GM12878 (cell line): Measurements from ENCODE around the gene CD248. TPM values are rescaled to one million over a fixed set of nuclear protein-coding genes. Genes with fewer than 3 reads are reported as not detected.

Experiments
- ATAC-seq: fragments of 200-7000 bp; cut with Tn5 transposase; 3 replicates; pipeline ENCODE4 v1.9.1; 2020; ENCODE audit warnings: mild to moderate bottlenecking, moderate library complexity
- BruUV-seq: library from RNA; stranded (reverse); fragments of 400-500 nt; replicated peaks from 2 replicates; lab custom pipeline; 2021; lab: Mats Ljungman, UMichigan
- CTCF ChIA-PET: fragments of 300-600 bp; sonication (Branson Sonifier 250); formaldehyde crosslinking; extraction: SDS; loops from one replicate; lab custom pipeline; 2021; ENCODE audit warnings: inconsistent platforms; lab: Yijun Ruan, JAX
- POLR2A ChIA-PET: fragments of 350-600 bp; formaldehyde crosslinking; extraction: SDS; loops from one replicate; lab custom pipeline; 2021; ENCODE audit warnings: inconsistent platforms; lab: Charles Lee
- RAD21 ChIA-PET: fragments of 300-600 bp; sonication (Branson Sonifier 250); formaldehyde crosslinking; loops from one replicate; lab custom pipeline; 2023; ENCODE audit warnings: antibody characterized with exemption; ENCODE audit not compliant: unreplicated experiment; lab: Charles Lee
- SMC1A ChIA-PET: fragments of 300-600 bp; sonication (Branson Sonifier 250); formaldehyde crosslinking; loops from one replicate; lab custom pipeline; 2023; ENCODE audit not compliant: unreplicated experiment, uncharacterized antibody; lab: Charles Lee
- DNase-seq: peaks from one replicate; pipeline ENCODE4 v3.0.0-alpha.2; 2011; ENCODE audit warnings: low read depth, low spot score
- FAIRE-seq: peaks from 3 replicates; lab custom pipeline; 2011; peaks lifted over from hg19 to GRCh38; lab: Jason Lieb, UNC
- H2AFZ ChIP-seq: 2 replicates; pipeline ENCODE4 v1.6.0; 2011; ENCODE audit warnings: low read depth, low read length, control low read depth; ENCODE audit not compliant: control insufficient read depth
- H3K27ac ChIP-seq: 2 replicates; pipeline ENCODE4 v1.5.1; 2011; ENCODE audit warnings: control low read depth; ENCODE audit not compliant: control insufficient read depth, insufficient read depth
- H3K27me3 ChIP-seq, 2 experiments: replicated peaks in 1 of 2; 2 replicates each; pipeline versions ENCODE4 v1.6.0 to v1.6.1; 2011; ENCODE audit warnings: low read length in 1 of 2; ENCODE audit not compliant: control insufficient read depth in 2 of 2, insufficient read depth in 2 of 2
- H3K36me3 ChIP-seq, 2 experiments: 2 replicates each; pipeline ENCODE4 v1.5.1; 2011; ENCODE audit warnings: low read length in 1 of 2; ENCODE audit not compliant: control insufficient read depth in 2 of 2, insufficient read depth in 2 of 2
- H3K4me1 ChIP-seq: 2 replicates; pipeline ENCODE4 v1.6.1; 2011; ENCODE audit warnings: mild to moderate bottlenecking, low read length, moderate library complexity, mixed read lengths; ENCODE audit not compliant: control insufficient read depth, insufficient read depth
- H3K4me2 ChIP-seq: 2 replicates; pipeline ENCODE4 v1.6.0; 2011; ENCODE audit warnings: control low read depth; ENCODE audit not compliant: control insufficient read depth, insufficient read depth
- H3K4me3 ChIP-seq: fragments of 200-600 bp; sonication (generic); 2 replicates; pipeline ENCODE4 v1.5.1; 2016
- H3K79me2 ChIP-seq: 2 replicates; pipeline ENCODE4 v1.6.0; 2011; ENCODE audit warnings: low read length; ENCODE audit not compliant: control insufficient read depth, insufficient read depth
- H3K9ac ChIP-seq: 2 replicates; pipeline ENCODE4 v1.8.0; 2011; ENCODE audit warnings: low read length, control low read depth, mixed read lengths; ENCODE audit not compliant: control insufficient read depth, insufficient read depth
- H3K9me3 ChIP-seq: replicated peaks from 3 replicates; pipeline ENCODE4 v1.5.1; 2011; ENCODE audit warnings: mild to moderate bottlenecking, low read length; ENCODE audit not compliant: control insufficient read depth, insufficient read depth
- H4K20me1 ChIP-seq: 2 replicates; pipeline ENCODE4 v1.6.0; 2011; ENCODE audit not compliant: control insufficient read depth, insufficient read depth
- BCL11A ChIP-seq: IDR thresholded peaks from 2 replicates; pipeline ENCODE4 v1.6.1; 2011; ENCODE audit warnings: low read depth, low read length
- CHD2 ChIP-seq: IDR thresholded peaks from 2 replicates; pipeline ENCODE4 v1.6.1; 2011; ENCODE audit warnings: low read depth, low read length, improper control_type of control experiment, borderline replicate concordance
- EGR1 ChIP-seq, 2 experiments: IDR thresholded peaks; 1 replicate in 1 of 2; 2 replicates in 1 of 2; pipeline ENCODE4 v1.6.1; 2011 to 2012; ENCODE audit warnings: low read depth in 2 of 2, low read length in 2 of 2, borderline replicate concordance in 1 of 2, mild to moderate bottlenecking in 1 of 2, moderate library complexity in 1 of 2
- EP300 ChIP-seq, 2 experiments: fragments of 150-350 bp in 1 of 2; IDR thresholded peaks; 2 replicates each; pipeline ENCODE4 v1.6.1; 2011 to 2012; ENCODE audit warnings: low read depth in 2 of 2, low read length in 2 of 2, borderline replicate concordance in 1 of 2, improper control_type of control experiment in 1 of 2, inconsistent platforms in 1 of 2; ENCODE audit not compliant: control insufficient read depth in 1 of 2
- FOXK2 ChIP-seq: fragments of 450-650 bp; IDR thresholded peaks from 2 replicates; pipeline ENCODE4 v1.6.1; 2017; ENCODE audit warnings: mild to moderate bottlenecking, moderate library complexity
- HDAC2 ChIP-seq: fragments of 200-600 bp; sonication (generic); IDR thresholded peaks from 2 replicates; pipeline ENCODE4 v1.6.1; 2017
- LARP7 ChIP-seq: fragments of 450-650 bp; IDR thresholded peaks from 2 replicates; pipeline ENCODE4 v1.6.1; 2017; ENCODE audit warnings: mild to moderate bottlenecking
- NFYA ChIP-seq: IDR thresholded peaks from 2 replicates; pipeline ENCODE4 v1.6.1; 2011; ENCODE audit warnings: low read depth, mild to moderate bottlenecking, low read length, improper control_type of control experiment, borderline replicate concordance
- NRF1 ChIP-seq: conservative IDR thresholded peaks from 2 replicates; pipeline ENCODE4 v1.6.1; 2011; ENCODE audit warnings: mild to moderate bottlenecking, low read depth, low read length, improper control_type of control experiment
- POLR2A ChIP-seq: IDR thresholded peaks from 2 replicates; pipeline ENCODE4 v1.6.1; 2011; ENCODE audit warnings: low read depth, mild to moderate bottlenecking, low read length
- RAD21 ChIP-seq: IDR thresholded peaks from 2 replicates; pipeline ENCODE4 v1.6.1; 2011; ENCODE audit warnings: mild to moderate bottlenecking, low read depth, low read length, moderate library complexity; ENCODE audit not compliant: insufficient read depth
- SMC3 ChIP-seq: IDR thresholded peaks from 2 replicates; pipeline ENCODE4 v1.6.1; 2011; ENCODE audit warnings: low read length, improper control_type of control experiment, borderline replicate concordance
- SREBF2 ChIP-seq: IDR thresholded peaks from 2 replicates; pipeline ENCODE4 v1.6.1; 2012; ENCODE audit warnings: mild to moderate bottlenecking, low read length
- WGBS: methylation state at CpG from one replicate; pipeline ENCODE4 v1.1.6; 2016; ENCODE audit warnings: low lambda C conversion rate; ENCODE audit not compliant: insufficient replicate concordance, insufficient coverage; ENCODE audit errors: missing lambda C conversion rate; 5-methylcytosine and 5-hydroxymethylcytosine counted together
- in situ Hi-C: fragments of 300-500 bp; cut with MboI; formaldehyde crosslinking; loops from 9 replicates; pipeline ENCODE4 v1.14.3; 2018; ENCODE audit warnings: mixed read lengths
- intact Hi-C: fragments of 100-400 bp; cut with micrococcal nuclease; formaldehyde crosslinking; loops from one replicate; pipeline ENCODE4 v1.14.2; 2022; ENCODE audit not compliant: unreplicated experiment
- polyA plus RNA-seq, 11 experiments: library from polyadenylated mRNA; depleted of rRNA in 4 of 11; unstranded in 6 of 11; stranded (reverse) in 5 of 11; fragments of >200 nt; fragmentation: Nextera tagmentation in 4 of 11; fragmentation: Illumina TruSeq in 1 of 11; extraction: Ambion mirVana in 4 of 11; extraction: Trizol in 1 of 11; gene quantifications; 1 replicate in 1 of 11; 2 replicates in 10 of 11; pipeline versions ENCODE4 v1.2.1 to v1.2.3, GENCODE V29; 2011 to 2016; ENCODE audit warnings: inconsistent platforms in 2 of 11, missing spikeins in 2 of 11, low read depth in 1 of 11
- total RNA-seq, 4 experiments: library from RNA; depleted of rRNA in 3 of 4; stranded (reverse); fragments of >200 nt in 3 of 4; fragmentation: Illumina TruSeq in 1 of 4; extraction: Trizol in 1 of 4; gene quantifications; 2 replicates each; pipeline versions ENCODE4 v1.2.1 to v1.2.3, GENCODE V29; 2013 to 2021
- TF ChIP-seq, protein P1 (sequence below): IDR thresholded peaks from 2 replicates; pipeline ENCODE4 v1.6.1; 2012; ENCODE audit warnings: low read depth, low read length, improper control_type of control experiment
- TF ChIP-seq, protein P2 (sequence below): IDR thresholded peaks from 2 replicates; pipeline ENCODE4 v1.6.1; 2012; ENCODE audit warnings: low read depth, low read length, improper control_type of control experiment
- TF ChIP-seq, protein P3 (sequence below): IDR thresholded peaks from 2 replicates; pipeline ENCODE4 v1.6.1; 2011; ENCODE audit warnings: low read depth, low read length, improper control_type of control experiment, borderline replicate concordance
- TF ChIP-seq, protein P4 (sequence below), 3 experiments: IDR thresholded peaks in 2 of 3; conservative IDR thresholded peaks in 1 of 3; 2 replicates each; pipeline ENCODE4 v1.5.1; 2011; ENCODE audit warnings: low read depth in 3 of 3, low read length in 3 of 3, mild to moderate bottlenecking in 3 of 3, control low read depth in 2 of 3, moderate library complexity in 2 of 3, inconsistent platforms in 1 of 3, mixed read lengths in 1 of 3; ENCODE audit not compliant: control insufficient read depth in 2 of 3, insufficient read depth in 1 of 3; ENCODE audit errors: extremely low read depth in 1 of 3

The CD248 gene
- total and polyA plus RNA-seq, 10 of the 15 experiments (the other 5 are each of a cell fraction or from before 2014, with no cell fraction given): 0.10 to 0.21 (median 0.20) TPM; not detected in 7

DNA sequence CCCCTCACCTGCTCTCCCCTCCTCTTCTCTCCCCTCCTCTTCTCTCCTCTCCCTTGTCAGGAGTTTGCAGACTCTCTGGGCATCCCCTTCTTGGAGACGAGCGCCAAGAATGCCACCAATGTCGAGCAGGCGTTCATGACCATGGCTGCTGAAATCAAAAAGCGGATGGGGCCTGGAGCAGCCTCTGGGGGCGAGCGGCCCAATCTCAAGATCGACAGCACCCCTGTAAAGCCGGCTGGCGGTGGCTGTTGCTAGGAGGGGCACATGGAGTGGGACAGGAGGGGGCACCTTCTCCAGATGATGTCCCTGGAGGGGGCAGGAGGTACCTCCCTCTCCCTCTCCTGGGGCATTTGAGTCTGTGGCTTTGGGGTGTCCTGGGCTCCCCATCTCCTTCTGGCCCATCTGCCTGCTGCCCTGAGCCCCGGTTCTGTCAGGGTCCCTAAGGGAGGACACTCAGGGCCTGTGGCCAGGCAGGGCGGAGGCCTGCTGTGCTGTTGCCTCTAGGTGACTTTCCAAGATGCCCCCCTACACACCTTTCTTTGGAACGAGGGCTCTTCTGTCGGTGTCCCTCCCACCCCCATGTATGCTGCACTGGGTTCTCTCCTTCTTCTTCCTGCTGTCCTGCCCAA, 40.7 kb downstream of the CD248 start (continued):
- TF ChIP-seq, protein P1, sequence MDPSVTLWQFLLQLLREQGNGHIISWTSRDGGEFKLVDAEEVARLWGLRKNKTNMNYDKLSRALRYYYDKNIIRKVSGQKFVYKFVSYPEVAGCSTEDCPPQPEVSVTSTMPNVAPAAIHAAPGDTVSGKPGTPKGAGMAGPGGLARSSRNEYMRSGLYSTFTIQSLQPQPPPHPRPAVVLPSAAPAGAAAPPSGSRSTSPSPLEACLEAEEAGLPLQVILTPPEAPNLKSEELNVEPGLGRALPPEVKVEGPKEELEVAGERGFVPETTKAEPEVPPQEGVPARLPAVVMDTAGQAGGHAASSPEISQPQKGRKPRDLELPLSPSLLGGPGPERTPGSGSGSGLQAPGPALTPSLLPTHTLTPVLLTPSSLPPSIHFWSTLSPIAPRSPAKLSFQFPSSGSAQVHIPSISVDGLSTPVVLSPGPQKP: no peak
- no peak for TF ChIP-seq RAD21
- no peak for TF ChIP-seq NFYA
- TF ChIP-seq CHD2: no peak
- no peak for TF ChIP-seq EGR1 (IDR thresholded peaks at IDR 0.05; ENCODE audit: borderline replicate concordance in 1 of 2, low read depth in 2 of 2, low read length in 2 of 2)
- no peak for TF ChIP-seq HDAC2
- TF ChIP-seq, all 136 proteins: peak for 0

DNA sequence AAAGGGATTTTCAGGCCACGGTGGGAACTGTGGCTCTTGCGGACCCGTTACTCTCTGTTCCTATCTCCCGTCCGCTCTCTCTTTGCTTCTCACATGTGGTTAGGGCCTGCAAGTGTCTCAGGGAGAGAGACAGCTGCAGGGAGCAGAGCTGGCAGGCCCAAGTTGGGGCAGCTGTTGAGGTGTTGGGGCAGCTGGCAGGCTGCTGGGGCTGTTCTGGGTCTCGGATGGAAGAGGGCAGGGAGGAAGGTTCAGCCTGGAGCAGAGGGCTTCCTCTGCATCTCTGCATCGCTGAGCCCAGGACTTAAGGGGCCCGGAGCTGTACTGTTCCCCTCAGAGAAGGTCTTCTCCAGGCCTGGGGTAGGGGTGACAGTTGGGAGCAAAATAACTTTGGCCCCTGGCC, 41.4 kb downstream of the CD248 start:
- 93% methylated on average over 8 of the region's 8 CpGs for WGBS
- ChIA-PET RAD21 (no interaction called here), POLR2A (no interaction called here), SMC1A (no interaction called here), CTCF (no interaction called here)
- no peaks in the 10 kb centered on the region for H3K9me3 ChIP-seq
- H3K27ac ChIP-seq: no peak overlapping the region
- no peak for DNase-seq
- BruUV-seq: no TSS peak
- in situ Hi-C loops (no loop called here), intact Hi-C loops (no loop called here)
- no peaks in the 10 kb centered on the region for H4K20me1 ChIP-seq
- H3K4me1 ChIP-seq: peaks cover 5% of the 10 kb centered on the region
- H3K27me3 ChIP-seq: no peaks in the 10 kb centered on the region
- H3K79me2 ChIP-seq: peaks cover 8% of the 10 kb centered on the region
- H3K36me3 ChIP-seq: peaks cover 20 to 32% of the 10 kb centered on the region in 2 experiments
- H2AFZ ChIP-seq: no peak overlapping the region
- no peak for ATAC-seq
- no peak overlapping the region for H3K4me2 ChIP-seq
- no peak for FAIRE-seq
- H3K9ac ChIP-seq: no peak overlapping the region
- TF ChIP-seq SMC3 (no peak), EP300 (IDR thresholded peaks at IDR 0.05; ENCODE audit: borderline replicate concordance in 1 of 2, control insufficient read depth in 1 of 2, low read depth in 2 of 2, low read length in 2 of 2) (no peak), BCL11A (no peak), FOXK2 (no peak), POLR2A (no peak), NRF1 (no peak), SREBF2 (no peak), LARP7 (no peak)
- TF ChIP-seq, protein P2, sequence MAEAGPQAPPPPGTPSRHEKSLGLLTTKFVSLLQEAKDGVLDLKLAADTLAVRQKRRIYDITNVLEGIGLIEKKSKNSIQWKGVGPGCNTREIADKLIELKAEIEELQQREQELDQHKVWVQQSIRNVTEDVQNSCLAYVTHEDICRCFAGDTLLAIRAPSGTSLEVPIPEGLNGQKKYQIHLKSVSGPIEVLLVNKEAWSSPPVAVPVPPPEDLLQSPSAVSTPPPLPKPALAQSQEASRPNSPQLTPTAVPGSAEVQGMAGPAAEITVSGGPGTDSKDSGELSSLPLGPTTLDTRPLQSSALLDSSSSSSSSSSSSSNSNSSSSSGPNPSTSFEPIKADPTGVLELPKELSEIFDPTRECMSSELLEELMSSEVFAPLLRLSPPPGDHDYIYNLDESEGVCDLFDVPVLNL: no peak
- TF ChIP-seq, protein P3, sequence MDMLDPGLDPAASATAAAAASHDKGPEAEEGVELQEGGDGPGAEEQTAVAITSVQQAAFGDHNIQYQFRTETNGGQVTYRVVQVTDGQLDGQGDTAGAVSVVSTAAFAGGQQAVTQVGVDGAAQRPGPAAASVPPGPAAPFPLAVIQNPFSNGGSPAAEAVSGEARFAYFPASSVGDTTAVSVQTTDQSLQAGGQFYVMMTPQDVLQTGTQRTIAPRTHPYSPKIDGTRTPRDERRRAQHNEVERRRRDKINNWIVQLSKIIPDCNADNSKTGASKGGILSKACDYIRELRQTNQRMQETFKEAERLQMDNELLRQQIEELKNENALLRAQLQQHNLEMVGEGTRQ: no peak
- TF ChIP-seq, protein P4, sequence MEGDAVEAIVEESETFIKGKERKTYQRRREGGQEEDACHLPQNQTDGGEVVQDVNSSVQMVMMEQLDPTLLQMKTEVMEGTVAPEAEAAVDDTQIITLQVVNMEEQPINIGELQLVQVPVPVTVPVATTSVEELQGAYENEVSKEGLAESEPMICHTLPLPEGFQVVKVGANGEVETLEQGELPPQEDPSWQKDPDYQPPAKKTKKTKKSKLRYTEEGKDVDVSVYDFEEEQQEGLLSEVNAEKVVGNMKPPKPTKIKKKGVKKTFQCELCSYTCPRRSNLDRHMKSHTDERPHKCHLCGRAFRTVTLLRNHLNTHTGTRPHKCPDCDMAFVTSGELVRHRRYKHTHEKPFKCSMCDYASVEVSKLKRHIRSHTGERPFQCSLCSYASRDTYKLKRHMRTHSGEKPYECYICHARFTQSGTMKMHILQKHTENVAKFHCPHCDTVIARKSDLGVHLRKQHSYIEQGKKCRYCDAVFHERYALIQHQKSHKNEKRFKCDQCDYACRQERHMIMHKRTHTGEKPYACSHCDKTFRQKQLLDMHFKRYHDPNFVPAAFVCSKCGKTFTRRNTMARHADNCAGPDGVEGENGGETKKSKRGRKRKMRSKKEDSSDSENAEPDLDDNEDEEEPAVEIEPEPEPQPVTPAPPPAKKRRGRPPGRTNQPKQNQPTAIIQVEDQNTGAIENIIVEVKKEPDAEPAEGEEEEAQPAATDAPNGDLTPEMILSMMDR (IDR thresholded peaks at IDR 0.05 in 2 of 3, conservative IDR thresholded peaks at IDR 0.05 in 1 of 3; ENCODE audit: control insufficient read depth in 2 of 3, extremely low read depth in 1 of 3, insufficient read depth in 1 of 3, low read depth in 3 of 3, low read length in 3 of 3): no peak
- no peak overlapping the region for H3K4me3 ChIP-seq
